Testis (tissue), 3 donors: ENCODE measurements around the gene CFAP97D2. TPM values are rescaled to one million over a fixed set of nuclear protein-coding genes. Genes with fewer than 3 reads are reported as not detected.

Source experiments
- DNase-seq: peaks from one replicate; pipeline ENCODE4 v3.0.0-alpha.2; 2019
- H3K27ac ChIP-seq, 2 donors: fragments of 200-600 bp; sonication (generic); one replicate each; pipeline ENCODE4 v1.5.1; 2019
- H3K27me3 ChIP-seq: fragments of 200-600 bp; sonication (generic); one replicate; pipeline ENCODE4 v1.5.1; 2019
- H3K36me3 ChIP-seq: fragments of 200-600 bp; sonication (generic); one replicate; pipeline ENCODE4 v1.5.1; 2017; ENCODE audit warnings: low read depth; ENCODE audit errors: missing control alignments
- H3K4me1 ChIP-seq: fragments of 200-600 bp; sonication (generic); one replicate; pipeline ENCODE4 v1.5.1; 2019
- H3K4me3 ChIP-seq, 2 donors: fragments of 200-600 bp; sonication (generic); one replicate each; pipeline ENCODE4 v1.5.1; 2017 to 2019
- H3K9me3 ChIP-seq: fragments of 200-600 bp; sonication (generic); one replicate; pipeline ENCODE4 v1.5.1; 2017
- POLR2A ChIP-seq: fragments of 450-650 bp; IDR thresholded peaks from one replicate; pipeline ENCODE4 v1.6.1; 2017; ENCODE audit warnings: antibody characterized with exemption, mild to moderate bottlenecking, moderate library complexity
- WGBS, 2 donors: methylation state at CpG; one replicate each; pipeline ENCODE4 v1.1.5; 2018; 5-methylcytosine and 5-hydroxymethylcytosine counted together
- intact Hi-C: fragments of 100-400 bp; cut with DNase I; formaldehyde crosslinking; loops from one replicate; pipeline ENCODE4 v1.15.1; 2023; ENCODE audit warnings: low total_unique reads
- polyA plus RNA-seq: library from polyadenylated mRNA; stranded (reverse); fragments of 350-450 nt; fragmentation: Illumina TruSeq; extraction: RNeasy Lipid Tissue Mini Kit (QIAGEN cat#74804); gene quantifications from one replicate; pipeline ENCODE4 v1.2.3, GENCODE V29; 2014; ENCODE audit warnings: low read depth, low replicate concordance; ENCODE audit not compliant: insufficient read depth
- total RNA-seq, 2 donors: library from RNA; depleted of rRNA; stranded (reverse); fragments of >200 nt; gene quantifications; one replicate each; pipeline ENCODE4 v1.2.3, GENCODE V29; 2016
- TF ChIP-seq, protein P1 (sequence below), 3 experiments: fragments of 450-650 bp in 2 of 3; fragments of 200-600 bp in 1 of 3; sonication (generic) in 1 of 3; IDR thresholded peaks; one replicate each; pipeline ENCODE4 v1.5.1; 2016 to 2019; ENCODE audit warnings: antibody characterized with exemption in 3 of 3, mild to moderate bottlenecking in 2 of 3, moderate library complexity in 1 of 3

CFAP97D2 gene
- total and polyA plus RNA-seq, 3 donors from 2014 or later: 1.5 to 2.7 (median 2.3) TPM

DNA sequence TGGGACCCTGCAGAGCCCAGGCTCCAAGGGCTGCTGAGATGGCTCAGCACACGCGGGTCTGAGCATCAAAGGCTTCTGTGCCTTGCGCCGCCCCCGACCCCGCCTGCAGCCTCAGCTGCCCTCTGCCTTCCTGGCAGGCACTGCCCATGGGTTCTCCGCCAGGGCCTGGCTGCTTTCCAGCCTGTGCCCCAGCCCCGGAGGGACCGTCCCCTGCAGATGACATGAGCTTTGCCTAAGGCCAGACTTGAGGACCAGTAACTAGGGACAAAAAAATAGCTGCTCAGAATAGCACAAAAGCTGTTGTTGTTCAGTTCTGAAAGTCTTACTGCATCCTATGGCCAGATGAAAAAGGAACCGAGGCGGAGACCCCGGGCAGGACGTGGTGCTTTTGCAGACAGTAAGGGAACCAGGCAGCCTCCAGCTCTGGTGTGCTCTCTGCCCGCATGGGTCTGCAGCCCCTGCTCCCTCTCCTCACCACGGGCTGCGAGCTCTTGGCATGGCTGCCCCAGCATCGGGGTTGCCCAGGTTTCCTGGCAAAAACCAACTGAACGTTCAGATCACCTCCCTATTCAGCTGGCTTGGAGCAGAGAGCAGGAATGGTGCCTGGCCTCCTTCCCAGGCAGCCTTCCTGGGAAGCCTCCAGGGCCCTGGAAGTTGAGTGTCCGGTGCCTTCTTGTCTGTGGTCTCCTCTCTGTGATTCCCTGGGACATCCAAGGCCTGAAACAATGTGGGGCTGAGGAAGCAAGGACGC is 12.5 kb upstream of the CFAP97D2 start:
- no peak for DNase-seq
- no peaks in the 10 kb centered on the region for H3K9me3 ChIP-seq
- H3K4me3 ChIP-seq: no peak overlapping the region
- TF ChIP-seq, protein P1, sequence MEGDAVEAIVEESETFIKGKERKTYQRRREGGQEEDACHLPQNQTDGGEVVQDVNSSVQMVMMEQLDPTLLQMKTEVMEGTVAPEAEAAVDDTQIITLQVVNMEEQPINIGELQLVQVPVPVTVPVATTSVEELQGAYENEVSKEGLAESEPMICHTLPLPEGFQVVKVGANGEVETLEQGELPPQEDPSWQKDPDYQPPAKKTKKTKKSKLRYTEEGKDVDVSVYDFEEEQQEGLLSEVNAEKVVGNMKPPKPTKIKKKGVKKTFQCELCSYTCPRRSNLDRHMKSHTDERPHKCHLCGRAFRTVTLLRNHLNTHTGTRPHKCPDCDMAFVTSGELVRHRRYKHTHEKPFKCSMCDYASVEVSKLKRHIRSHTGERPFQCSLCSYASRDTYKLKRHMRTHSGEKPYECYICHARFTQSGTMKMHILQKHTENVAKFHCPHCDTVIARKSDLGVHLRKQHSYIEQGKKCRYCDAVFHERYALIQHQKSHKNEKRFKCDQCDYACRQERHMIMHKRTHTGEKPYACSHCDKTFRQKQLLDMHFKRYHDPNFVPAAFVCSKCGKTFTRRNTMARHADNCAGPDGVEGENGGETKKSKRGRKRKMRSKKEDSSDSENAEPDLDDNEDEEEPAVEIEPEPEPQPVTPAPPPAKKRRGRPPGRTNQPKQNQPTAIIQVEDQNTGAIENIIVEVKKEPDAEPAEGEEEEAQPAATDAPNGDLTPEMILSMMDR (IDR thresholded peaks at IDR 0.05): no peak
- no peak for TF ChIP-seq POLR2A
- H3K27ac ChIP-seq: no peak overlapping the region
- H3K36me3 ChIP-seq: no peaks in the 10 kb centered on the region
- H3K4me1 ChIP-seq: peaks cover 6% of the 10 kb centered on the region
- 65 to 78% methylated on average over 13 to 20 of the region's 20 CpGs for WGBS, 2 donors
- H3K27me3 ChIP-seq: no peaks in the 10 kb centered on the region
- intact Hi-C loops: no loop called here

DNA sequence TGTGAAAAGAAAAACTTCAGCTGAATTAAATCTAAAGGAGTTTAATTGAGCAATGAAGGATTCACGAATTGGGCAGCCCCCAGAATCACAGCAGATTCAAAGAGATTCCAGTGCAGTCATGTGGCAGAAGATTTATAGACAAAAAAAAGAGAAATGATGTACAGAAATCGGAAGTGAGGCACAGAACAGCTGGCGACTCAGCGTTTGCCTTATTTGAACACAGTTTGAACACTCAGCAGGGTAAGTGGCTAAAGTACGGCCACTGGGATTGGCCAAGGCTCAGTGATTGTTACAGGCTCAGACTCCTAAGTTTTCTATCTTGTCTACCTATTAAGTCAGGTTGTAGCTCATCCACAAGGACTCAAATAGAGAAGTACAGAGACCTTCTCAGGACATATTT is 11.6 kb upstream of the CFAP97D2 start:
- Histone ChIP-seq H3K36me3 (no peaks in the 10 kb centered on the region), H3K4me3 (no peak overlapping the region), H3K9me3 (no peaks in the 10 kb centered on the region), H3K27ac (no peak overlapping the region), H3K27me3 (no peaks in the 10 kb centered on the region), H3K4me1 (peaks cover 3% of the 10 kb centered on the region)
- intact Hi-C loops: no loop called here
- DNase-seq: no peak
- TF ChIP-seq, protein P1 (IDR thresholded peaks at IDR 0.05): no peak
- no peak for TF ChIP-seq POLR2A
- WGBS, 2 donors: 73 to 81% methylated on average over 5 of the region's 5 CpGs

DNA sequence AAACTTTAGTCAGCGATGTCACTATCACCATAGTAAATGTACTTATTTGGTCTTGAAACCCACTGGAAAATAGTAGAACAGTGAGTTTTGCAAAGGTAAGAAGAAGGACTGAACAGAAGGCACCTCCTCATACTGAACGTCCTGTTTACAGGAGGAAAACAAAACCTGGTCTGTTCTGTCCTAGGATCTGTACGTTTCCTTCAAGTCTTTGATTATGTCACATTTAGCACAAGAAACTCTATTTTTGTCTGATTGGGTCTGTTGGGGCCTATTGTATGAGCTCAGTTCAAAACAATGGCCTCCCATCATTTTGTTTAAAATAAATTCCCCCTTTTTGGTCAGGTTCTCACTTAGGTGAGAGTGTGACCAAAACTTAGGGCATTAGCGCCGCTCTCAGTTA is 11.2 kb upstream of the CFAP97D2 start:
- no peaks in the 10 kb centered on the region for H3K4me1 ChIP-seq
- no peaks in the 10 kb centered on the region for H3K27me3 ChIP-seq
- no peak for DNase-seq
- no peaks in the 10 kb centered on the region for H3K9me3 ChIP-seq
- no peaks in the 10 kb centered on the region for H3K36me3 ChIP-seq
- no peak overlapping the region for H3K27ac ChIP-seq
- H3K4me3 ChIP-seq: no peak overlapping the region
- WGBS, 2 donors: 89 to 95% methylated on average over 5 of the region's 5 CpGs
- intact Hi-C loops: no loop called here
- TF ChIP-seq, protein P1 (IDR thresholded peaks at IDR 0.05): no peak
- TF ChIP-seq POLR2A: no peak

DNA sequence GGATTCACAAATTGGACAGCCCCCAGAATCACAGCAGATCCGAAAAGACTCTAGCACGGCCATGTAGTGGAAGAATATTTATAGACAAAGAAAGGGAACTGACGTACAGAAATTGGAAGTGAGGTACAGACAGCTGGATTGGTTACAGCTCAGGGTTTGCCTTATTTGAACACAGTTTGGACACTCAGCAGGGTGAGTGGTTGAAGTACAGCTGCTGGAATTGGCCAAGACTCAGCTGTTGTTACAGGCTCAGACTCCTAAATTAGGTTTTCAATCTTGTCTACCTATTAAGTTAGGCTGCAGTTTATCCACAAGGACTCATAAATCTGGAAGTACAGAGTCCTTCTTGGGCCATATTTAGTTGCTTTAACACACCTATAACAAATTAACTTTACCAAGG is 5.8 kb upstream of the CFAP97D2 start:
- no peak for DNase-seq
- intact Hi-C loops: no loop called here
- Histone ChIP-seq H3K36me3 (no peaks in the 10 kb centered on the region), H3K4me1 (no peaks in the 10 kb centered on the region), H3K27me3 (no peaks in the 10 kb centered on the region), H3K9me3 (no peaks in the 10 kb centered on the region), H3K4me3 (no peak overlapping the region), H3K27ac (no peak overlapping the region)
- TF ChIP-seq POLR2A: no peak
- TF ChIP-seq, protein P1 (IDR thresholded peaks at IDR 0.05): no peak
- WGBS, 2 donors: 88 to 89% methylated on average over 3 of the region's 3 CpGs

DNA sequence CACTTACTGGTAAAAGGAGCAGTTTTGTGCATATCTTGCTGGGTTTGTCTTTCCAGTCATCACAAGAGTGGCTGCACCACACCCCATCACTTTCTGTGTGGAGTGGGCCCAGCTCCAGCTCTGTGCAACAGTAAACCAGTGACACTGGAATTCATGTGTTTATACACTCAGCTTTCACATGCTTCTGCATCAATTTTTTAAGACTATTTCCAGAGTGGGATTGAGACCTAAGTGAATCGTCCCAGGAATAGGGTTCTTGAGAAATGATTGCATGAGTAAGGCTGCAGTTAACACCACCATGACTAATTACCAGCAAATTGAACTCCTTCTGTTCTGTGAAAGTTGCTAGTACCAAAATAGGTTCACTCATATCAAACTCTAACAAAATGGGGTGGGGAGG is 5.3 kb upstream of the CFAP97D2 start:
- Histone ChIP-seq H3K27me3 (no peaks in the 10 kb centered on the region), H3K36me3 (no peaks in the 10 kb centered on the region), H3K4me1 (no peaks in the 10 kb centered on the region), H3K27ac (no peak overlapping the region), H3K4me3 (no peak overlapping the region), H3K9me3 (no peaks in the 10 kb centered on the region)
- intact Hi-C loops: no loop called here
- WGBS, 2 donors: 86 to 92% methylated on average over 1 of the region's 1 CpG
- TF ChIP-seq POLR2A: no peak
- TF ChIP-seq, protein P1 (IDR thresholded peaks at IDR 0.05): no peak
- DNase-seq: no peak
